Activated T-helper 1 cell treated with Interleukin-2 at 50 U/mL for 16 hours (primary cell): Measurements from ENCODE around the gene ZNF586.
"Not testable (repeated sequence)": the region's sequence is repeated elsewhere in the genome, so short reads cannot be mapped to it uniquely, and the experiment has no call there.

ENCODE experiments used
- DNase-seq: peaks from one replicate; pipeline ENCODE4 v3.0.0-alpha.2; 2020; ENCODE audit warnings: low read depth

ZNF586 gene

GRCh38 chr19:57823608-57824007 is 54.1 kb downstream of the ZNF586 start:
- DNase-seq: not testable (repeated sequence)

GRCh38 chr19:57825511-57825910 is 56.0 kb downstream of the ZNF586 start:
- DNase-seq: no peak

GRCh38 chr19:57829316-57829715 is 59.8 kb downstream of the ZNF586 start:
- no peak for DNase-seq

- no peak for DNase-seq
Observed at GRCh38 chr19:57830071-57830602, 60.7 kb downstream of the ZNF586 start, which contains the start of gene ZNF587B. Gene ZNF587B, plus strand, starts transcription at chr19:57830299. Its CDS starts 230 bp downstream, at chr19:57830529.
